WTC11 (cell line): Measurements from ENCODE around the gene DOK7. TPM values are rescaled to one million over a fixed set of nuclear protein-coding genes. Genes with fewer than 3 reads are reported as not detected.

ENCODE experiments used
- ATAC-seq: fragments of 200-7000 bp; cut with Tn5 transposase; 2 replicates; pipeline ENCODE4 v1.10.0; 2021; ENCODE audit warnings: mild to moderate bottlenecking, moderate library complexity
- CTCF ChIA-PET: fragments of 300-600 bp; sonication (Branson Sonifier 250); formaldehyde crosslinking; loops from one replicate; lab custom pipeline; 2021; ENCODE audit warnings: antibody characterized with exemption; lab: Charles Lee
- POLR2A ChIA-PET: fragments of 350-600 bp; sonication (Branson Sonifier 250); formaldehyde crosslinking; loops from one replicate; lab custom pipeline; 2021; ENCODE audit warnings: antibody characterized with exemption; lab: Charles Lee
- DNase-seq: peaks from one replicate; pipeline ENCODE4 v3.0.0; 2021; ENCODE audit warnings: low spot score
- H3K27ac Mint-ChIP-seq: 2 replicates; pipeline ENCODE4 v1.8.0; 2021; ENCODE audit warnings: mixed read lengths
- H3K27me3 Mint-ChIP-seq: 2 replicates; pipeline ENCODE4 v1.8.0; 2021; ENCODE audit warnings: low read depth, mild to moderate bottlenecking, moderate library complexity, mixed read lengths
- H3K36me3 Mint-ChIP-seq: 2 replicates; pipeline ENCODE4 v1.8.0; 2021; ENCODE audit warnings: mixed read lengths
- H3K4me1 Mint-ChIP-seq: 2 replicates; pipeline ENCODE4 v1.8.0; 2022; ENCODE audit warnings: mixed read lengths
- H3K4me3 Mint-ChIP-seq: 2 replicates; pipeline ENCODE4 v1.8.0; 2021; ENCODE audit warnings: mild to moderate bottlenecking, moderate library complexity, mixed read lengths
- H3K9me3 Mint-ChIP-seq: 2 replicates; pipeline ENCODE4 v1.8.0; 2021; ENCODE audit warnings: mixed read lengths
- CTCF ChIP-seq: fragments of 200-600 bp; IDR thresholded peaks from 2 replicates; pipeline ENCODE4 v1.8.0; 2022; ENCODE audit warnings: antibody characterized with exemption
- ERG ChIP-seq: fragments of 250-450 bp; sonication (Bioruptor Pico); IDR thresholded peaks from 2 replicates; pipeline ENCODE4 v1.8.0; 2021; ENCODE audit warnings: mild to moderate bottlenecking
- ETV6 ChIP-seq: sonication (generic); formaldehyde crosslinking; IDR thresholded peaks from 2 replicates; pipeline ENCODE4 v1.8.1; 2022; ENCODE audit warnings: mild to moderate bottlenecking, missing genetic modification reagents
- GABPB1 ChIP-seq: sonication (generic); formaldehyde crosslinking; IDR thresholded peaks from 2 replicates; pipeline ENCODE4 v1.8.1; 2023; ENCODE audit warnings: mild to moderate bottlenecking, missing genetic modification reagents
- IRF1 ChIP-seq: sonication (generic); formaldehyde crosslinking; IDR thresholded peaks from 2 replicates; pipeline ENCODE4 v1.8.0; 2023; ENCODE audit warnings: missing genetic modification reagents
- KAT7 ChIP-seq: sonication (generic); formaldehyde crosslinking; IDR thresholded peaks from 2 replicates; pipeline ENCODE4 v1.8.1; 2023; ENCODE audit warnings: missing genetic modification reagents, mild to moderate bottlenecking, borderline replicate concordance
- NR3C1 ChIP-seq: sonication (generic); formaldehyde crosslinking; conservative IDR thresholded peaks from 2 replicates; pipeline ENCODE4 v1.8.1; 2023; ENCODE audit warnings: low read depth, mild to moderate bottlenecking, missing genetic modification reagents
- SMAD3 ChIP-seq: sonication (generic); formaldehyde crosslinking; IDR thresholded peaks from 2 replicates; pipeline ENCODE4 v1.8.0; 2022; ENCODE audit warnings: missing genetic modification reagents, mild to moderate bottlenecking, borderline replicate concordance
- STAT6 ChIP-seq: sonication (generic); formaldehyde crosslinking; conservative IDR thresholded peaks from 2 replicates; pipeline ENCODE4 v1.8.1; 2023; ENCODE audit warnings: mild to moderate bottlenecking, low read depth, missing genetic modification reagents, moderate library complexity
- TP53 ChIP-seq: sonication (generic); formaldehyde crosslinking; IDR thresholded peaks from 2 replicates; pipeline ENCODE4 v1.8.1; 2023; ENCODE audit warnings: mild to moderate bottlenecking, missing genetic modification reagents
- ZMAT4 ChIP-seq: fragments of 250-450 bp; sonication (Bioruptor Pico); IDR thresholded peaks from 2 replicates; pipeline ENCODE4 v1.9.0; 2021; ENCODE audit warnings: mild to moderate bottlenecking
- ZNF138 ChIP-seq: sonication (generic); formaldehyde crosslinking; conservative IDR thresholded peaks from 2 replicates; pipeline ENCODE4 v1.8.1; 2022; ENCODE audit warnings: mild to moderate bottlenecking, moderate library complexity, missing genetic modification reagents
- ZNF416 ChIP-seq: fragments of 250-450 bp; sonication (Bioruptor Pico); IDR thresholded peaks from 2 replicates; pipeline ENCODE4 v1.9.0; 2021; ENCODE audit warnings: mild to moderate bottlenecking, inconsistent platforms
- ZNF512 ChIP-seq: sonication (generic); formaldehyde crosslinking; IDR thresholded peaks from 2 replicates; pipeline ENCODE4 v1.8.1; 2022; ENCODE audit warnings: missing genetic modification reagents, borderline replicate concordance
- ZNF671 ChIP-seq: fragments of 250-450 bp; sonication (Bioruptor Pico); IDR thresholded peaks from 2 replicates; pipeline ENCODE4 v1.8.0; 2021; ENCODE audit warnings: mild to moderate bottlenecking
- total RNA-seq: library from RNA; stranded (reverse); gene quantifications from 3 replicates; pipeline ENCODE4 v1.2.3, GENCODE V29; 2021
- TF ChIP-seq, protein P1 (sequence below): fragments of 250-450 bp; sonication (Bioruptor Pico); IDR thresholded peaks from 2 replicates; pipeline ENCODE4 v1.9.0; 2021; ENCODE audit warnings: mild to moderate bottlenecking

DOK7 gene
- total RNA-seq, 1 experiment from 2014 or later = 0.22 TPM

GRCh38 chr4:3501126-3501824 lies 38.2 kb downstream of the DOK7 start (continued):
- TF ChIP-seq IRF1 (CRISPR knock-in tag) = no peak
- TF ChIP-seq NR3C1 (CRISPR knock-in tag) = no peak
- TF ChIP-seq SMAD3 (CRISPR knock-in tag) = no peak
- no peak for TF ChIP-seq ERG (CRISPR knock-in tag)
- no peak for TF ChIP-seq TP53 (CRISPR knock-in tag)
- TF ChIP-seq CTCF = no peak

- Mint-ChIP-seq H3K36me3 (peaks cover 9% of the 10 kb centered on the region), H3K27me3 (peaks cover 14% of the 10 kb centered on the region), H3K27ac (no peak overlapping the region), H3K4me1 (no peaks in the 10 kb centered on the region), H3K4me3 (no peak overlapping the region), H3K9me3 (no peaks in the 10 kb centered on the region)
- TF ChIP-seq ZMAT4 (CRISPR knock-in tag) (no peak), ZNF512 (CRISPR knock-in tag) (no peak), KAT7 (CRISPR knock-in tag) (no peak), ZNF138 (CRISPR knock-in tag) (no peak), GABPB1 (no peak)
- ATAC-seq (no peak), DNase-seq (no peak)
- ChIA-PET POLR2A (no interaction called here), CTCF (interaction anchor here (0.9 to 1.1 kb wide), 2 partner anchors 12 to 21 kb away, joined by 3 to 11 read pairs; no protein-coding TSS in a partner anchor)
These were observed 38.8 kb downstream of the DOK7 start for GRCh38 chr4:3501825-3502425.

DNA sequence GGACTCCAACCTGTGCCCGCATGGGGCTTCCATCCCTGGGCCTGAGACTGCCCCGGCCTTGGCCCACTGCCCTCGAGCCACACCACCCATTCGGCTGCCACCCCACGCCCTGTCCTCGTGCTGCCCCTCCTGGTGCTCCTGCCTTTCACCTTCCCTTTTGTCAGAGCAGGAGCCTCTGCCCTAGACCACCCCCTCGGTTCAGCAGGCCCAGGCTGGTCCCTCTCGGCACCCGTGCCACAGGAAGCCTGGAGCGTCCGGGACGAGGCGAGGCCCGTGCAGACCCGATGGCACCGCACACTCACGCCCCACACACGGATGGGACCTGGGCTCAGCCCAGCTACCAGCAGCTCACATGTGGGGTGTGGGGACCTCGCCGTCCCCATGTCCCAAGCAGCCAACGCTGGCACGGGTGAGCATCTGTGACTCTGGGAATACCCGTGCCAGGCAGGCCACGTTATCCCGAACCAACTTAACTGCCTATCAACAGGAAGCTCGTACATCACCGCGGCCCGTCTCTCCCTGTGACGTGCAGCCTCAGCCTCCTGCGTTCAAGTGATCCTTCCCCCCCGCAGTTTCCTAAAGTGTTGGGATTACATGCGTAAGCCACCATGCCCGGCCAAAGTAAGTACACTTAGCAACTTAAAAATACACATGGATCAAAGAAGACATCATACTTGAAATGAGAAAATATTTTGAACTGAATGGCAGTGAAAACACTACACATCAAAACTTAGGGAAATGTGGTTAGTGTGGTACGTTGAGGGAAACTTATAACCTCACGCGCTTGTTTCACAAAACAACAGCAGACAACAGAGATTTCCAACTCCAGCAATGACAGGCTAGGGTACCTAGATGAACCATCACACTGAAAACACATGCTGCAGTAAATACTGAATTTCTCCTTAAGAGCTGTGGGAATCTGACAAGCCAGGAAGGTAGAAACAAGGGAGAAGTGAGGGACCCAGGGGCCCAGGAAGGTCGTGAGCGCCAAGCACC lies 40.1 kb downstream of the DOK7 start:
- POLR2A ChIA-PET = no interaction called here
- H3K9me3 Mint-ChIP-seq = no peaks in the 10 kb centered on the region
- no peak for DNase-seq
- no peak overlapping the region for H3K27ac Mint-ChIP-seq
- H3K4me3 Mint-ChIP-seq = no peak overlapping the region
- TF ChIP-seq, protein P1, sequence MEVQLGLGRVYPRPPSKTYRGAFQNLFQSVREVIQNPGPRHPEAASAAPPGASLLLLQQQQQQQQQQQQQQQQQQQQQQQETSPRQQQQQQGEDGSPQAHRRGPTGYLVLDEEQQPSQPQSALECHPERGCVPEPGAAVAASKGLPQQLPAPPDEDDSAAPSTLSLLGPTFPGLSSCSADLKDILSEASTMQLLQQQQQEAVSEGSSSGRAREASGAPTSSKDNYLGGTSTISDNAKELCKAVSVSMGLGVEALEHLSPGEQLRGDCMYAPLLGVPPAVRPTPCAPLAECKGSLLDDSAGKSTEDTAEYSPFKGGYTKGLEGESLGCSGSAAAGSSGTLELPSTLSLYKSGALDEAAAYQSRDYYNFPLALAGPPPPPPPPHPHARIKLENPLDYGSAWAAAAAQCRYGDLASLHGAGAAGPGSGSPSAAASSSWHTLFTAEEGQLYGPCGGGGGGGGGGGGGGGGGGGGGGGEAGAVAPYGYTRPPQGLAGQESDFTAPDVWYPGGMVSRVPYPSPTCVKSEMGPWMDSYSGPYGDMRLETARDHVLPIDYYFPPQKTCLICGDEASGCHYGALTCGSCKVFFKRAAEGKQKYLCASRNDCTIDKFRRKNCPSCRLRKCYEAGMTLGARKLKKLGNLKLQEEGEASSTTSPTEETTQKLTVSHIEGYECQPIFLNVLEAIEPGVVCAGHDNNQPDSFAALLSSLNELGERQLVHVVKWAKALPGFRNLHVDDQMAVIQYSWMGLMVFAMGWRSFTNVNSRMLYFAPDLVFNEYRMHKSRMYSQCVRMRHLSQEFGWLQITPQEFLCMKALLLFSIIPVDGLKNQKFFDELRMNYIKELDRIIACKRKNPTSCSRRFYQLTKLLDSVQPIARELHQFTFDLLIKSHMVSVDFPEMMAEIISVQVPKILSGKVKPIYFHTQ (CRISPR knock-in tag) = no peak
- TF ChIP-seq ZNF671 (CRISPR knock-in tag) (no peak), STAT6 (CRISPR knock-in tag) (no peak), ZNF416 (CRISPR knock-in tag) (no peak), ETV6 (CRISPR knock-in tag) (no peak)
- no peak for ATAC-seq
- H3K36me3 Mint-ChIP-seq = peaks cover 20% of the 10 kb centered on the region
- no peaks in the 10 kb centered on the region for H3K4me1 Mint-ChIP-seq
- CTCF ChIA-PET = interaction anchor here (1.1 kb wide), 1 partner anchor 22 kb away, joined by 3 read pairs; no protein-coding TSS in a partner anchor
- H3K27me3 Mint-ChIP-seq = peaks cover 5% of the 10 kb centered on the region
